Myocyte (in vitro differentiated cells): ENCODE results near the gene CASP7. TPM values are rescaled to one million over a fixed set of nuclear protein-coding genes. Genes with fewer than 3 reads are reported as not detected.
"Not testable (repeated sequence)": the region's sequence is repeated elsewhere in the genome, so short reads cannot be mapped to it uniquely, and the experiment has no call there.

Experiments used
- DNase-seq: peaks from one replicate; pipeline ENCODE4 v3.0.0-alpha.2; 2012; ENCODE audit warnings: low read depth
- polyA plus RNA-seq: library from polyadenylated mRNA; unstranded; fragments of >200 nt; gene quantifications from one replicate; pipeline ENCODE4 v1.2.1, GENCODE V29; 2012; ENCODE audit warnings: missing spikeins
- total RNA-seq: library from RNA; depleted of rRNA; stranded (reverse); fragments of >200 nt; gene quantifications from 2 replicates; pipeline ENCODE4 v1.2.3, GENCODE V29; 2014

CASP7 gene
- 19.0 and 22.7 TPM in 2 replicates for total RNA-seq
- 18.4 TPM for polyA plus RNA-seq

GRCh38 chr10:113679463-113680189, at the start of gene CASP7:
Gene CASP7, plus strand, starts transcription at chr10:113679912. Its CDS starts 17,582 bp downstream, at chr10:113697494.
- peak; percentile 87 for DNase-seq

GRCh38 chr10:113630929-113631533, 48.7 kb upstream of the CASP7 start:
- DNase-seq = no peak

- no peak for DNase-seq
These were observed 47.9 kb upstream of the CASP7 start for GRCh38 chr10:113631684-113632367.

GRCh38 chr10:113639966-113640365, 39.7 kb upstream of the CASP7 start:
- no peak for DNase-seq

GRCh38 chr10:113641702-113642101, 38.0 kb upstream of the CASP7 start:
- no peak for DNase-seq

GRCh38 chr10:113643183-113643582, 36.5 kb upstream of the CASP7 start:
- DNase-seq = no peak

GRCh38 chr10:113644185-113645120, 35.3 kb upstream of the CASP7 start:
- DNase-seq = peak; percentile 59

- no peak for DNase-seq
These were observed 33.1 kb upstream of the CASP7 start for GRCh38 chr10:113646336-113647201.

GRCh38 chr10:113647812-113648211, 31.9 kb upstream of the CASP7 start:
- peak; percentile 13 for DNase-seq

GRCh38 chr10:113648478-113648877, 31.2 kb upstream of the CASP7 start:
- peak; percentile 84 for DNase-seq

- DNase-seq = no peak
These were observed 29.5 kb upstream of the CASP7 start for GRCh38 chr10:113650172-113650571.

- DNase-seq = no peak
These were observed 28.7 kb upstream of the CASP7 start for GRCh38 chr10:113651021-113651420.

GRCh38 chr10:113651898-113652297, 27.8 kb upstream of the CASP7 start:
- DNase-seq = no peak

GRCh38 chr10:113652456-113652855, 27.3 kb upstream of the CASP7 start:
- DNase-seq = not testable (repeated sequence)

- DNase-seq = no peak
These were observed 22.8 kb upstream of the CASP7 start for GRCh38 chr10:113656896-113657295.

GRCh38 chr10:113657544-113657943, 22.2 kb upstream of the CASP7 start:
- no peak for DNase-seq

- DNase-seq = peak; percentile 82
These were observed 18.4 kb upstream of the CASP7 start for GRCh38 chr10:113661332-113661731.

- peak; percentile 49 for DNase-seq
These were observed 16.6 kb upstream of the CASP7 start for GRCh38 chr10:113663142-113663541.

- peak; percentile 91 for DNase-seq
These were observed 15.8 kb upstream of the CASP7 start, which contains the start of gene NRAP for GRCh38 chr10:113663908-113664307. Gene NRAP, minus strand, starts transcription at chr10:113664041. Its CDS starts 159 bp downstream, at chr10:113663882.

GRCh38 chr10:113665352-113665751, 14.4 kb upstream of the CASP7 start:
- DNase-seq = no peak
